ENCODE measurements around the gene TGM6. TPM values are rescaled to one million over a fixed set of nuclear protein-coding genes. Genes with fewer than 3 reads are reported as not detected.

The TGM6 gene
- total RNA-seq (ENCODE audit: unreplicated experiment) = not detected
- long read RNA-seq = 0 reads

- no peak within 1 kb of the TSS for H3K4me3 Mint-ChIP-seq (ENCODE audit: unreplicated experiment)
- no peaks in the 10 kb centered on the region for H3K4me1 Mint-ChIP-seq (ENCODE audit: unreplicated experiment)
- no peak for TF ChIP-seq CTCF (IDR thresholded peaks at IDR 0.05; ENCODE audit: unreplicated experiment)
- H3K27me3 Mint-ChIP-seq (ENCODE audit: unreplicated experiment) = peaks cover 7% of the 10 kb centered on the region
- no peaks in the 10 kb centered on the region for H3K36me3 Mint-ChIP-seq (ENCODE audit: low read depth, unreplicated experiment)
- no peak for DNase-seq (ENCODE audit: low spot score)
- H3K27ac Mint-ChIP-seq (ENCODE audit: unreplicated experiment) = no peak within 1 kb of the TSS
- no peaks in the 10 kb centered on the region for H3K9me3 Mint-ChIP-seq (ENCODE audit: unreplicated experiment)
Measured at GRCh38 chr20:2380601-2381000, at the start of gene TGM6. TSS of gene TGM6 (plus strand) at chr20:2380901. CDS start at chr20:2380969, 68 bp downstream.

- Mint-ChIP-seq H3K9me3 (ENCODE audit: unreplicated experiment) (no peaks in the 10 kb centered on the region), H3K4me1 (ENCODE audit: unreplicated experiment) (no peaks in the 10 kb centered on the region), H3K27me3 (ENCODE audit: unreplicated experiment) (peaks cover 2% of the 10 kb centered on the region), H3K4me3 (ENCODE audit: unreplicated experiment) (no peak overlapping the region), H3K27ac (ENCODE audit: unreplicated experiment) (no peak overlapping the region), H3K36me3 (ENCODE audit: low read depth, unreplicated experiment) (no peaks in the 10 kb centered on the region)
- no peak for DNase-seq (ENCODE audit: low spot score)
- TF ChIP-seq CTCF (IDR thresholded peaks at IDR 0.05; ENCODE audit: unreplicated experiment) = no peak
Measured at GRCh38 chr20:2331106-2331505, 49.6 kb upstream of the TGM6 start.

- H3K27ac Mint-ChIP-seq (ENCODE audit: unreplicated experiment) = no peak overlapping the region
- no peaks in the 10 kb centered on the region for H3K4me1 Mint-ChIP-seq (ENCODE audit: unreplicated experiment)
- DNase-seq (ENCODE audit: low spot score) = no peak
- H3K9me3 Mint-ChIP-seq (ENCODE audit: unreplicated experiment) = no peaks in the 10 kb centered on the region
- H3K36me3 Mint-ChIP-seq (ENCODE audit: low read depth, unreplicated experiment) = no peaks in the 10 kb centered on the region
- no peak for TF ChIP-seq CTCF (IDR thresholded peaks at IDR 0.05; ENCODE audit: unreplicated experiment)
- H3K4me3 Mint-ChIP-seq (ENCODE audit: unreplicated experiment) = no peak overlapping the region
- H3K27me3 Mint-ChIP-seq (ENCODE audit: unreplicated experiment) = peaks cover 7% of the 10 kb centered on the region
Measured at GRCh38 chr20:2331901-2332565, 48.7 kb upstream of the TGM6 start.

GRCh38 chr20:2332711-2333110 lies 48.0 kb upstream of the TGM6 start:
- H3K9me3 Mint-ChIP-seq (ENCODE audit: unreplicated experiment) = no peaks in the 10 kb centered on the region
- no peak overlapping the region for H3K4me3 Mint-ChIP-seq (ENCODE audit: unreplicated experiment)
- no peaks in the 10 kb centered on the region for H3K36me3 Mint-ChIP-seq (ENCODE audit: low read depth, unreplicated experiment)
- no peak for TF ChIP-seq CTCF (IDR thresholded peaks at IDR 0.05; ENCODE audit: unreplicated experiment)
- no peak overlapping the region for H3K27ac Mint-ChIP-seq (ENCODE audit: unreplicated experiment)
- H3K4me1 Mint-ChIP-seq (ENCODE audit: unreplicated experiment) = no peaks in the 10 kb centered on the region
- no peak for DNase-seq (ENCODE audit: low spot score)
- H3K27me3 Mint-ChIP-seq (ENCODE audit: unreplicated experiment) = peaks cover 8% of the 10 kb centered on the region

GRCh38 chr20:2333821-2334220 lies 46.9 kb upstream of the TGM6 start:
- no peaks in the 10 kb centered on the region for H3K36me3 Mint-ChIP-seq (ENCODE audit: low read depth, unreplicated experiment)
- no peak overlapping the region for H3K27ac Mint-ChIP-seq (ENCODE audit: unreplicated experiment)
- H3K27me3 Mint-ChIP-seq (ENCODE audit: unreplicated experiment) = peaks cover 8% of the 10 kb centered on the region
- H3K9me3 Mint-ChIP-seq (ENCODE audit: unreplicated experiment) = no peaks in the 10 kb centered on the region
- TF ChIP-seq CTCF (IDR thresholded peaks at IDR 0.05; ENCODE audit: unreplicated experiment) = no peak
- DNase-seq (ENCODE audit: low spot score) = no peak
- no peak overlapping the region for H3K4me3 Mint-ChIP-seq (ENCODE audit: unreplicated experiment)
- no peaks in the 10 kb centered on the region for H3K4me1 Mint-ChIP-seq (ENCODE audit: unreplicated experiment)

Measured in endothelial cell (in vitro differentiated cells).